Heart left ventricle (tissue), 13 donors: Measurements from ENCODE around the gene MPO.

ENCODE experiments used
- POLR2A ChIP-seq, 2 donors: fragments of 450-650 bp; IDR thresholded peaks; one replicate each; pipeline ENCODE4 v1.6.1; 2017; ENCODE audit warnings: antibody characterized with exemption in 2 of 2, mild to moderate bottlenecking in 2 of 2, moderate library complexity in 2 of 2
- TF ChIP-seq, protein P1 (sequence below), 12 donors: fragments of 200-600 bp; sonication (generic) in 4 of 12; IDR thresholded peaks; one replicate each; pipeline versions ENCODE4 v1.5.0 to v1.8.0; 2018 to 2022; ENCODE audit warnings: antibody characterized with exemption in 12 of 12, mild to moderate bottlenecking in 5 of 12
- donor health status: ischemic (EF 13 %, LVEDD 7.1; RV severe dilation, severe dysfunction).
- donor health status: DM: no; HTN: yes; CAD: no.
- donor health status: DM: no; HTN: no; CAD: no.
- donor health status: ischemic (EF 25% LVEDD 6.9; RV normal size, moderate dysfunction).
- donor health status: ischemic (EF 25% LVEDD 5.7; RV mildly dilated, moderate dysfunction).
- donor health status: ischemic (EF 35%, LVEDD 5.7; RV mildly dilated, moderate dysfunction).
- donor health status: nonischemic (EF 11% LVEDD 7.7; RV severe dilation, severe dysfunction).
- donor health status: DM: yes; HTN: yes; CAD: no.
- donor health status: PGD.
- donor health status: ischemic (EF 29% LVEDD 5.4; RV normal size, mild dysfunction).
- donor health status: nonischemic (EF 23%, LVEDD 6.1; RV moderate dilation, normal function).

DNA sequence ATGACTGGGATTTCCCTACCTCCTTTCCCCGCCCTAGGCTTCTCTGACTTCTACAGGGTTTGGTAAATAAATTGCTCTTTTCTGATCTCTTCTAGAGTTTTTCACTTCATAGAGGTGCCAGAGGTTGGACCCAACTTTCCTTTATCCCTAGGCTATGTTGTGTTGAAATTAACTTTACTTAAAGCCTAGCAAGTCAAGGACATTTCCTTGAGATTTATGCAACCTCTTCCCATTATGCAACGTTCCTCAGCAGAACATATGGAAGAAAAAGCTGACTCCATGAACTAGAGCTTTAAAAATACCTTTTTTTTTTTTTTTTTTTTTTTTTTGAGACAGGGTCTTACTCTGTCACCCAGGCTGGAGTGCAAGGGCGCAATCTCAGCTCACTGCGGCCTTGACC is 15.5 kb downstream of the MPO start:
- no peak for TF ChIP-seq POLR2A (IDR thresholded peaks at IDR 0.05)
- TF ChIP-seq, protein P1, sequence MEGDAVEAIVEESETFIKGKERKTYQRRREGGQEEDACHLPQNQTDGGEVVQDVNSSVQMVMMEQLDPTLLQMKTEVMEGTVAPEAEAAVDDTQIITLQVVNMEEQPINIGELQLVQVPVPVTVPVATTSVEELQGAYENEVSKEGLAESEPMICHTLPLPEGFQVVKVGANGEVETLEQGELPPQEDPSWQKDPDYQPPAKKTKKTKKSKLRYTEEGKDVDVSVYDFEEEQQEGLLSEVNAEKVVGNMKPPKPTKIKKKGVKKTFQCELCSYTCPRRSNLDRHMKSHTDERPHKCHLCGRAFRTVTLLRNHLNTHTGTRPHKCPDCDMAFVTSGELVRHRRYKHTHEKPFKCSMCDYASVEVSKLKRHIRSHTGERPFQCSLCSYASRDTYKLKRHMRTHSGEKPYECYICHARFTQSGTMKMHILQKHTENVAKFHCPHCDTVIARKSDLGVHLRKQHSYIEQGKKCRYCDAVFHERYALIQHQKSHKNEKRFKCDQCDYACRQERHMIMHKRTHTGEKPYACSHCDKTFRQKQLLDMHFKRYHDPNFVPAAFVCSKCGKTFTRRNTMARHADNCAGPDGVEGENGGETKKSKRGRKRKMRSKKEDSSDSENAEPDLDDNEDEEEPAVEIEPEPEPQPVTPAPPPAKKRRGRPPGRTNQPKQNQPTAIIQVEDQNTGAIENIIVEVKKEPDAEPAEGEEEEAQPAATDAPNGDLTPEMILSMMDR (IDR thresholded peaks at IDR 0.05), result no peak
